ES-I3 (cell line): ENCODE results near the gene DIS3L.
"Not testable (repeated sequence)": the region's sequence is repeated elsewhere in the genome, so short reads cannot be mapped to it uniquely, and the experiment has no call there.

Experiments used
- H3K36me3 ChIP-seq: 2 replicates; pipeline ENCODE4 v1.6.1; 2013; ENCODE audit warnings: mild to moderate bottlenecking, low read length, control low read depth, moderate library complexity; ENCODE audit not compliant: insufficient read depth
- H3K4me1 ChIP-seq: 2 replicates; pipeline ENCODE4 v1.6.1; 2013; ENCODE audit warnings: mild to moderate bottlenecking, control low read depth, low read length; ENCODE audit not compliant: insufficient read depth
- H3K9ac ChIP-seq: 2 replicates; pipeline ENCODE4 v1.6.1; 2013; ENCODE audit warnings: low read depth, mild to moderate bottlenecking, low read length, moderate library complexity
- H3K9me3 ChIP-seq: 2 replicates; pipeline ENCODE4 v1.6.1; 2013; ENCODE audit warnings: mild to moderate bottlenecking, low read length, moderate library complexity; ENCODE audit not compliant: control insufficient read depth, insufficient read depth

Gene DIS3L

DNA sequence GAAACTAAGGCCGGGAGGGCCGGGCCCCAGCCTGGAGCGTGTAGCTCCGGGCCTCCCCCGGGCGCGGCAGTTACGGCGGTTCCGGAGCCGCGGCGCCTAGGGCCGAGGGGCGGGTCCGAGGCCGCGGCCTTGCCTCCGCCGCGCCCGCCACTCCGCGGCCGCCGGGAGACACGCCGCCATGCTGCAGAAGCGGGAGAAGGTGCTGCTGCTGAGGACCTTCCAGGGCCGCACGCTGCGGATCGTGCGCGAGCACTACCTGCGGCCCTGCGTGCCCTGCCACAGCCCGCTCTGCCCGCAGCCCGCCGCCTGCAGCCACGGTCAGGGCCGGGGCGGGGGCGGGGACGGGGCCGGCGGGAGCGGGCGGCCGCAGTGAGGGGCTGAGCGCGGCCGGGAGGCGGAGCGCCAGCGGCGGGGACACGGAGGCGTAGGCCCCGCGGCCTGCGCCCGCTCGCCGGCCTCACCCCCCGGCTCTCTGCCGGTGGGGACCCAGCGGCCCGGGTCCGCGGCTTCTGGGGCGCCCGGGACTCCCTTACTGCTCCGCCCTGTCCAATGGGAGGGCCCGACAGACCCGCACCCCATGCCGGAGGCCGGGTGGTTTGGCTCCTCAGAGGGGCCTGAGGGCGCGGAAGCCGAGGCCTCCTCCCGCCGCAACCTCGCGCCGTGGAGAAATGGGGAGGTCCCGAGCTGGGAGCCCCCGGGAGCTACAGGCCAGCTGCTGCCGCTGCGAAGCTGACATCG lies at the start of gene DIS3L:
TSS of gene DIS3L (plus strand) at position 150 of the 738 bp plus-strand sequence. CDS start at position 179, 29 bp downstream.
- Histone ChIP-seq H3K36me3 (no peaks in the 10 kb centered on the region), H3K9me3 (no peaks in the 10 kb centered on the region), H3K9ac (peak within 1 kb of the TSS; percentile 79), H3K4me1 (peaks cover 11% of the 10 kb centered on the region; the same call in 1 of the 2 replicates)

- H3K4me1 ChIP-seq, H3K9me3 ChIP-seq, H3K9ac ChIP-seq, H3K36me3 ChIP-seq: not testable (repeated sequence)
These were observed 47.5 kb upstream of the DIS3L start for GRCh38 chr15:66245832-66246231.

DNA sequence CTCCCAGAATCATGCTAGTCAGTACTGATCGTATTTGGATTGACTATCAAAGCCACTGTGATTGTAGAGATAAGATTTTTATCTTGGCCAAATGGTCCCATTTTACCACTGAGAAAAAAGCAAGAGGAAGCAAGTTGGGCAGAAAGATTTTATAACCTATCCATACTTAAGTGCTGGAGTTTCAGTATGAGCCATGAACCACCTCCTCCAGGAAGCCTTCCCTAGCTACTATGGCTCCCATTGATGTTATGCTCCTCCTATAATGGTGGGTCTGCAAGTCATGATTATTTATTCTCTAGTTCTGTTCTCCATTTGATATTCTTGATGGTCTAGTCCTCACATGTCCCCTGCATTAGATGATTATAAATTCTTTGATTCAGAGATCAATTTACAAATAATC lies 46.4 kb upstream of the DIS3L start:
- Histone ChIP-seq H3K36me3 (no peaks in the 10 kb centered on the region), H3K9me3 (no peaks in the 10 kb centered on the region), H3K4me1 (no peaks in the 10 kb centered on the region), H3K9ac (no peak overlapping the region)

DNA sequence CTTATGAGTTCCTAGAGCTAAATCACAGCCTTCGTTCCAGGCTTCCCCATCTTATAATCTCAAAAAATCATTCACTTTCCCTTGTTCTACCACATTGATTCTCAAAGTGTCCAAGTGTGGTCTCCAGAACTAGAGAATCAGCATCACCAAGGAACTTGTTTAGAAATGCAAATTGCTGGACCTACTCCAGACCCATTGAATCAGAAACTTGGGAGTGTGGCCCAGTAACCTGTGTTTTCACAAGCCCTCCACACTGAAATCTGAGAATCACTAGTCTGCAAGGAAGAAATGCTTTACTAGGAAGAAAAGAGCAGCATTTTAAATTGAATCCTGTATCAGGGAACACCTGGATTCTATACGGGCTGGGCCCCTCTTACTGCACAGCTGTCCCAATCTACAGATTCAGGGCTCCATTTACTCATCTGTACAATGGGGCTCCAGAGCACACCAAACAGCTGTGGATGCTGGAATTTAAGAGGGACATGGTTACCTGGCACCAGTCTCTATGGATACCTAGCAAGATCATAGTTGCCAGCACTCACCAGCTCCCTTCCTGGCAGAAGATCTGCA lies 43.7 kb upstream of the DIS3L start:
- no peaks in the 10 kb centered on the region for H3K9me3 ChIP-seq
- no peaks in the 10 kb centered on the region for H3K36me3 ChIP-seq
- H3K4me1 ChIP-seq: no peaks in the 10 kb centered on the region
- H3K9ac ChIP-seq: no peak overlapping the region

GRCh38 chr15:66251065-66251789 lies 42.1 kb upstream of the DIS3L start:
- H3K36me3 ChIP-seq: no peaks in the 10 kb centered on the region
- no peaks in the 10 kb centered on the region for H3K4me1 ChIP-seq
- peak overlapping the region; percentile 43; the same call in 1 of the 2 replicates for H3K9ac ChIP-seq
- no peaks in the 10 kb centered on the region for H3K9me3 ChIP-seq

GRCh38 chr15:66251790-66252684 lies 41.3 kb upstream of the DIS3L start:
- H3K9me3 ChIP-seq: no peaks in the 10 kb centered on the region
- H3K4me1 ChIP-seq: no peaks in the 10 kb centered on the region
- peak overlapping the region; percentile 84; the same call in 1 of the 2 replicates for H3K9ac ChIP-seq
- no peaks in the 10 kb centered on the region for H3K36me3 ChIP-seq

- Histone ChIP-seq H3K9ac (peak overlapping the region; percentile 84; the same call in 1 of the 2 replicates), H3K9me3 (no peaks in the 10 kb centered on the region), H3K36me3 (no peaks in the 10 kb centered on the region), H3K4me1 (no peaks in the 10 kb centered on the region)
These were observed 40.5 kb upstream of the DIS3L start for GRCh38 chr15:66252685-66253417.

GRCh38 chr15:66253418-66254088 lies 39.8 kb upstream of the DIS3L start, which contains the start of gene MEGF11:
Gene MEGF11 (minus strand): TSS chr15:66253750. CDS start chr15:66128403, 125,347 bp downstream.
- no peaks in the 10 kb centered on the region for H3K36me3 ChIP-seq
- peak within 1 kb of the TSS; percentile 84 for H3K9ac ChIP-seq

DNA sequence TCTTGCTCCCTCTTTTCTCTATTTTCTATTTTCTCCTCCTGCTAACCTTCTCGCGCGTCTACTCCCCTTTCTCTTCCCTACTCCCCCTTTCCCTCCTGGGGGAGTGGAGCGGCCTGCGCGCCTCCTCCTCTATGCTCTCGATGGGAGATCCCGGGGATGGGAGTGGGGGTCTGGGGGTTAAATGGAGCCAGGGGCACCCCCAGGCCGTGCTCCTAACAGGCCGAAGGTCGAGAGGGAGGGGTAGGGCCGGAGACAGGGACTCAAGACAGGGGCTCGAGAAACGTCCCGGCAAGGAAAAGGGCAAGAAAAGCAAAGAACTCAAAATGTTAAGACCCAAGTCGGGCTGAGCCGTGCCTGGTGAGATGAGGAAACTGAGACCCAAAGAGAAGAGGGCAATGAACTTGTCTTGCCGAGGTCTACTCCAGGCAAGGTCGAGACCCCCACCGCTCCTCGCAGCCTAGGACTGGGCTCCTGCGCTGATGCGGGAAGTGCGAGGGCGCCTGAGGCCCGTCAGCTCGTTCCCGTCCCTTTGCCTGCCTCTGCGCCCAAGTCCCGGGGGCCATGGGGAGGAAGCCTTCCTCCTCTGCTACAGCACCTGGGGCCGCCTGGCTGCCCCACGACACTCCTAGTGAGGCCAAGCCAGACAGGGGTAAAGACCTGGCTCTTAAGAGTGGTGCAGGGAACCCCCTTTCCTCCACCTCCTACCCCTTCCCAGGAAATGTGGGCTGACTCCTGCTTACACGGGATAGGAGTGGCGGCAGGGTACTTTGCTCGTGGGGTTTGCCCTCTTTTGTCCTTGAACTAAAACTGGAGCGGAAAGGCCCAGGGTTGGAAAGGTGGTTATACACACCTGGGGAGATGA lies 39.0 kb upstream of the DIS3L start:
- Histone ChIP-seq H3K9me3 (no peaks in the 10 kb centered on the region; the same call in 1 of the 2 replicates), H3K36me3 (no peaks in the 10 kb centered on the region), H3K9ac (peak overlapping the region; percentile 84), H3K4me1 (no peaks in the 10 kb centered on the region)

More at GRCh38 chr15:66253418-66254088, 39.8 kb upstream of the DIS3L start, which contains the start of gene MEGF11:
- Histone ChIP-seq H3K4me1 (no peaks in the 10 kb centered on the region), H3K9me3 (no peaks in the 10 kb centered on the region; the same call in 1 of the 2 replicates)

DNA sequence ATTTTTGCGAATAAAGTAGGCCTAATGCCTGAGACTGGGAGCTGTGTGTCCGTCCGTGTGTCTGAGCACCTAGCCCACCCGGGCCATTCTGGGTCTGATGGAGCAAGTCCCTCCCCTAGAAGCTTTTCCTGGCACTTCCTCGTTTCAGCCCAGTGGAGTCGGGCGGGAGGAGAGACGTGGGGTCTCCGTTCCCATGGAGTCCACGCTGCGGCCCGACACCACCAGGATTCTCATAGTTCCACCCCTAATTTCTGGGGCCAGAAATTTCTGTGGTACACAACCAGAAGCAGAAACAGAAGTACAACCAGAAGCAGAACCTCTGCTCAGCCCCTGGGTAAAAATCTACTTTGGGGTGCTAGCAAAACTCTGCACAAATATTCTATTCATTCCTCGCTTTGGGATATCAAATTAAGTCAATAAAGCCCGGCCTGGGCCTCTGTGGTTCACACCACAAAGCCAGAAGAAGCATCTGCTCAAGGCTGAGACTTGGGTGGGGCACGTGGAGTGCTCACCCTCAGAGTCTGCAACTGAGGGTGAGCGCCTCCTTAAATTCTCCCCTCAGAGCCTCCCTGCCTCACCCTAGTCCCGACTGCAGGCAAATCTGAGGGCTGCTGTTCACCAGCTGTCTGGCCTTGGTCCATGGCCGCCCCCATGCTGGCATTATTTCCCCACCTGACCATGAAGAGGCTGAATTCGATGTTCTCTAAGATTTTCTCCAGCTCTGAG lies 38.3 kb upstream of the DIS3L start:
- Histone ChIP-seq H3K9ac (peak overlapping the region; percentile 84; the same call in 1 of the 2 replicates), H3K4me1 (no peaks in the 10 kb centered on the region), H3K36me3 (no peaks in the 10 kb centered on the region), H3K9me3 (no peaks in the 10 kb centered on the region; the same call in 1 of the 2 replicates)

- Histone ChIP-seq H3K9ac (no peak overlapping the region), H3K36me3 (no peaks in the 10 kb centered on the region), H3K9me3 (no peaks in the 10 kb centered on the region; the same call in 1 of the 2 replicates), H3K4me1 (no peaks in the 10 kb centered on the region)
These were observed 36.7 kb upstream of the DIS3L start for GRCh38 chr15:66256692-66257091.

- no peak overlapping the region for H3K9ac ChIP-seq
- no peaks in the 10 kb centered on the region for H3K4me1 ChIP-seq
- no peaks in the 10 kb centered on the region; the same call in 1 of the 2 replicates for H3K9me3 ChIP-seq
- H3K36me3 ChIP-seq: no peaks in the 10 kb centered on the region
These were observed 32.3 kb upstream of the DIS3L start for GRCh38 chr15:66261056-66261455.
